ENCODE data around the gene PPT2.
"Not testable (repeated sequence)": the region's sequence is repeated elsewhere in the genome, so short reads cannot be mapped to it uniquely, and the experiment has no call there.

PPT2 gene

DNA sequence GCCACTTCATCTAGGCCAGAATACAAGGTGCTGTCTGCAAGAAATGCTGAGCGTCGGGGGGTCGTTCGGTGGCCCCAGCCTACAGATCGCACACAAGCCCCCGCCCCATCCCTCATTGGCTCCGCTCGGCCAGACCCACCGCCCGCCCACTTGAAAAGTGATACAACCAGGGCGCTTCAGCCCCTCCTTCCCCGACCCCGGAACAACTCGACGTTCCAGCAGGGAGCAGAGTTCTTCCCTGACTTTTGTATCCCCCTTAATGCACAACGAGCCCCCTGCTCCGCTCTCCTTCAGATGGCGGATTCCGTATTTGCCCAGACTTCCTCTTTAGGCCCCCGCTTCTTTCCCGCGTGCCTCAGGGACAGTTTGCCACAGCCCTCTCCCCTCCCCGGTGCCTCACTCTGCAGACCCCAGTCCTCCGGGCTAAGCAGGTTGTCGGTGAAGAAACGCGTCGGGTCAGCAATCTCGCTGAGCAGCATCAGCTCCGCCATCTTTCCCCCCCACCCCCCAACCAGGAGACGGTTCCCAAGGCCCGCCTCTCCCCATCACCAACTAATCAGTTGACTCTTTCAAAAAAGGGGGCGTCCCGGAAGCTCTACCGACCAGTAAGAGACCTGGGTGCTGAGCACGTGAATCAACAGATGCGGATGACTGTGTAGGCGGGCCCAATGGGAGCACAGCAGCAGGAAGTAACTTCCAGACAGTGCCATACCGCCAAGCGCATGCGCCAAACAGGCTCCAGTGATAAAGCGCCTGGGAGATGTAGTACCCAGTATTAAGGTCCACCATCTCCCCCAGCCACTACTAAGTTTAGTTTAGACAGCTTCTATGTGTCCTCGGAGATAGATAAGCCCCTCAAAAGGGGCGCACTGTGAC is 26.0 kb upstream of the PPT2 start, which contains the start of gene ATF6B:
ATF6B (minus strand) TSS at position 530 of the 876 bp plus-strand sequence; CDS start at position 491, 39 bp downstream.
- DNase-seq: peak; percentile 100

DNA sequence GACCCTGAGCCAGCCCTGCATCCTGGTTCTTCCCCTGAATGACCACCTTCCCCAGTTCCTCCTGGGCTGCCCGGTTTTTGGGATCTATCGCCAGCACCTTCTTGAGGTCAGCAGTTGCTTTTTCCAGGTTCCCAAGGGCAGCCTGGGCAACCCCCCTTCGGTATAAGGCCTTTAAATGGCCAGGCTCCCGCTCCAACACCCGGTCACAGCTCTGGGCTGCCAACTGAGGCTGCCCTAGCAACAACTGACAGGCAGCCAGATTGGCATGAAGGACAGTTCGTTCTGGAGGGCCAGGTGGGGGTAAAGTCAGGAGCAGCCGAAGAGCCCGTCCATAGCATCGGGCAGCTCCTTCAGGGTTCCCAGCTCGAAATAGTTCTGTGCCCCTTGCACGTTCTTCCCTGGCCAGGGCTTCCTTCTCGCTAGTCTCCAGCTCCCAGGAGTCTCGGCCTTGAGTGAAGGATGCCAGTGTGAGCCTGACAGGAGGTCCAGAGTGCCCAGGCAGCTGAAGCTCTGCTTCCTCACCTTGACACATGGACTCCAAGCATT is 25.1 kb upstream of the PPT2 start:
- DNase-seq: no peak

DNA sequence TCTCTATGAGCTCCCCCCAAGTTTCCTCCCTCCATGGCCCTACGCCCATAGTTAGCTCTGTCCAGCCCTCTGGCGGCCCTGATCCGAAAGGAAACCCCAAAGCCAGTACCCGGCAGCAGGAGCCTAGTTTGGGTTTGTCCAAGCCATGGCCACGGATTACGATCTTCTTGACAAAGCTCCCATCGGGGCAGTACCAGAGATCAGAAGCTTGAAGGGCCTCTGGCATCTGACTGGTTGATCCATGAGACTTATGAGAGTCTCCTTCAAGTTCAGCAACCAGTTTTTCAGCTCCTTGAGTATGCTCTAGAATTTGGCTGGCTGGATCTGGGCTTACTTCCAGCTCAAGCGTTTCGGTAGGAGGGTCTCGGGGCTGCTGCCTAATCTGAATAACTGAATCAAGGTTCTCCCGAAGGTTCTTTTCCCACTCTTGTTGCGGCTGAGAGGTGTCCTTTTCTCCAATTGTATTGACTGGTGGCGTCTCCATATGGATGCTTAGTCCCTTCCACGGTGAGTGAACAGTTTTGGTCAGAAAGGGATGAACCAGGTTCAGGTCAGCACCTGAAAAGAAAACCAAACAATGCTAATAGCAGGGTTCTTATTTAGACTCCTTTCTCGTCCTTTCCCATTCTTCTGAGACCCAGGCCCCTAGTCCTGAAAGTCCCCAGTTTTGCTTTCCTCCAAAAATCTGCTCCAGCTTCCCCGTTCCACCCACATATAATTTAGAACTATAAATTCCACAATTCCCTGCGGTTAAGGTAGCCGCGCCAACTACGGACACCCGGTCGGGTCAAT is 24.4 kb upstream of the PPT2 start:
- peak; percentile 35 for DNase-seq

DNA sequence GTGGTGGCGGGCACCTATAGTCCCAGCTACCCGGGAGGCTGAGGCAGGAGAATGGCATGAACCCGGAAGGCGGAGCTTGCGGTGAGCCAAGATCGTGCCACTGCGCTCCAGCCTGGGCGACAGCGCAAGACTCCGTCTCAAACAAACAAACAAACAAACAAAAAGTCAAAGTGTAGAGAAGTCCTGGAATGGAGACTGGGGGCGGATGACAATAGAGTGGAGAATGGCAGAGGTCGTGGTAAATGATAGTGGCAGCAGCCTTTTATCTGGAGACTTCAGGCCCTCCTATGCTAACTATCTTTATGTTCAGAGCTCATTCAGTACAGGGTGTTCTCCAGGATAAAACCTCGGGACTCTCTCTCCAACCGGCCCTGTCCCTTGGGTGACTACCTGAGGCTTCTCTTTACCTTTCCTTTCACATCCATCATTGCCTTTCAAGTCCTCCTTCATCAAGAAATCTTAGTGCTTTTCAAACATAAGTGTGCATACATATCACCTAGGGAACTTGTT is 22.4 kb upstream of the PPT2 start:
- DNase-seq: peak; percentile 95

DNA sequence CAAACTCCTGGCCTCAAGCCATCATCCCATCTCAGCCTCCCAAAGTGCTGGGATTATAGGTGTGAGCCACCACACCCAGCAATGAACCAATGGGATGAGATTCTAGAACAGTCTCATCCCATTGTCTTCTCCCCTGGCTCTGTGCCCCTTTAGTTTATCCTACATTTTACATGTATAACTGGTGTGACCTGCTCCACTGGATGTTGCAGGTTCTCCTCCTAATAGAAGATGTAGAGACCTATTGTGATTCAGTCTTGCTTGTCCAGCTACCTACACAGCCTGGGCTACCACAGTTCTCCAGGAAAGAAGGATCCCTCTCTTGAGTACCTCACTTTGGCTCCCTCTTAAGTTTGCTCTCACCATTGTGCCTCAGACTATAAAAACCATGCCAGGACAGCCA is 21.8 kb upstream of the PPT2 start:
- no peak for DNase-seq

DNA sequence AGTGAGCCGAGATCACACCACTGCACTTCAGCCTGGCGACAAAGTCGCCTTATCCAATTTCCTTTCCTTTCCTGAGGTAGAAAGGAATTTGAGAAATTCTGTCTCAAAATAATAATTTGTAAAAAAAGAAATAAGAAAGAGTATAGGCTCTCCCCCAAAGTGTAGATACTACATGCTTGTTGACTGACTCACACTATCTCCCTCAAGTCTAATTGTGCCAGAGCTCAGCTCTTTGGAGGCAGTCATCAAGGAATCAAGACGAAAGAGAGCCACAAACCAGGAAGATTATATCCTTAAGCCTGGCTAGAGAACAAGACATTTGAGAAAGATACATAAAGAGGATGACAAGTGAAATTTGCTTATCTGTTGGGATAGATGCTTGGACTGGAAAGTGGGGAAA is 20.2 kb upstream of the PPT2 start:
- no peak for DNase-seq

DNA sequence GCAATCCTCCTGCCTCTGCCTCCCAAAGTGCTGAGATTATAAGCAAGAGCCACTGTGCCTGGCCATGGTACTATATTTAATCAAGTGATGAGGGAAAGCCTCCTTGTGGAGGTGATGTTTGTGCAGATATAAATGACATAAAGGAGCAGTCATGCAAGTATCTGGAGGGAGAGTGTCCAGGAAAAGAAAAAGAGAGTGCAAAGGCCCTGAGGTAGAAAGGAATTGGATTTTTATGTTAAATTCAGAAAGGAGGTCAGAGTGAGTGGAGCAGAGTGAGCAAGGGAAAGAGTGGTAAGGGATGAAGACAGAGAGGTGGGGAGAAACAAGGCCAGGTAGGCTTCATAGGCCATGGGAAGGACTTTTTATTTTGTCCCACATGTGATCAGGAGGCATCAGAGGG is 16.5 kb upstream of the PPT2 start:
- DNase-seq: no peak

DNA sequence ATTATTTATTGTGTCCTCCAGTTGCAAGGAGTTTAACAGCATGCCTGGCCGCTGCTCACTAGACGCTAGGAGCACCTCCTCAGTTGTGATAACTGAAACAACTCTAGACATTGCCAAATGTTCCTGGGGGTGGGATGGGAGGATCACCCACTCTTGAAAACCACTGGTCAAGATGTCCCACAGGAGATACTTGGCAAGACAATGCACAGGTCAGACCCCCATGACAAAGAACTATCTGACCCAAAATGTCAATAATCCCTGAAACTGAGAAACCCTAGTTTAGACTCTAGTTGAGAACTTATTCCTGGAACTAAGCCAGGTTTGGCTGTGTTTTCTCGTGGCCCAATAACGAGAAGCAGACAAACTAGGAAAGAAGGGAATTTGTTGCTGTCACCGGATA is 14.4 kb upstream of the PPT2 start:
- DNase-seq: no peak

DNA sequence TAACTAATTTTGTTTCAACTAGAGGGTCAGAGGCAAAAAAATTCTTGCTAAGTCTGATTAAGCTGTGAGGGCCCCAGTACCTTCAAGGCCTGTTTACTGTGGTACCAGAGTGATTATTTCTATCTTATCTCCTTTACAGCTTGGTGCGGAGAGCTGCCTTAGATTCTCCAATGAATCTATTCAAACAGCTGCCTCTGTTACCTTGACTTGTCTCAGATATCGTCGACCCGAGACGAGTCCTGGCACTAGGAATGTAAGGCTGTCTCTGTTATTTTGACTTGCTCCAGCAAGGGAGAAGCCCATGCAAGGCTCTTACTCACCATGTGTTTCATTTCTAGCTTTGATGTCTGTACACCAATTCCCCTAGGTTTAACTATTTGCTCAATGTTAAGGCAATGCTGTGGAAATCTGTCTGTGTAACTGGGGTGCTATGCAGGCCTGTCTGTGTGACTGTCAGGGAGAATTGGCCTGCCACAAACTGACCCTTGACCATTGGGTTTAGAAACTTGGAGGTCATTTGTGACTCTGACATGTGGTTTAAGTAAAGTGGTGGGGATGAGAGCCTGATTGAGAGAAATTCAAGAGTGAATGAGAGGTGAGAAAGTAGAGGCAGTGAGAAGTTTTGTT is 13.4 kb upstream of the PPT2 start:
- peak; percentile 76 for DNase-seq

DNA sequence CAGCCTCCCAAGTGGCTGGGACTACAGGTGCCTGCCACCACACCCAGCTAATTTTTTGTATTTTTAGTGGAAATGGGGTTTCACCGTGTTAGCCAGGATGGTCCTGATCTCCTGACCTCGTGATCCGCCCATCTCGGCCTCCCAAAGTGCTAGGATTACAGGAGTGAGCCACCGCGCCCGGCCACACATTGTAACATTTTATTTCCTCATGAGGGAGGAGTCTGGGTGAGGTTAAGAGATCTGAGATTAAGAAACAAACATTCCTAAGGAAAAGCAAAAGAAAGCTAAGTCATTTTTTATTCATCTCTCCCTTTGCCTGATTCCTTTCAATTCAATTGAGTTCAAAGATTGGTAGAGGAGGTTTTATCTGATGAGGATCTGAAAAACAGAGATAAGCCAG is 9.7 kb upstream of the PPT2 start:
- not testable (repeated sequence) for DNase-seq

DNA sequence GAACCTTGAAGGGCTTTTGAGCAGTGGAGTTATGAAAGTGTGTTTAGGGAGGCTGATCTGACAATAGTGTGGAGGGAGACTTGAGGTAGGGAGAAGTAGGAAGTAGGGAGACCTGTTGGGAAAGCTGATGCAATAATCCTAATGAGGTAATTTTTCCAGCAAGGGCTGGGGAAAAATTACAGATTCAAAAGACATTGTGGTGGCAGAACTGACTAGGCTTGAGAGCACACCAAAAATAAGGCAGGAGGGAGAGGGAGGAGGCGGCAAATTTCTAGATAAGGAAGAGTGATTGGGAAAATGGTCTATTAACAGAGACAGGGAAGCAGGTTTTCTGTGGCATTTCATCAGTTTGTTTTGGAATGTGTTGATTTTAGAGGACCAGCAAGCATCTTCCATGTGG is 7.7 kb upstream of the PPT2 start:
- no peak for DNase-seq

DNA sequence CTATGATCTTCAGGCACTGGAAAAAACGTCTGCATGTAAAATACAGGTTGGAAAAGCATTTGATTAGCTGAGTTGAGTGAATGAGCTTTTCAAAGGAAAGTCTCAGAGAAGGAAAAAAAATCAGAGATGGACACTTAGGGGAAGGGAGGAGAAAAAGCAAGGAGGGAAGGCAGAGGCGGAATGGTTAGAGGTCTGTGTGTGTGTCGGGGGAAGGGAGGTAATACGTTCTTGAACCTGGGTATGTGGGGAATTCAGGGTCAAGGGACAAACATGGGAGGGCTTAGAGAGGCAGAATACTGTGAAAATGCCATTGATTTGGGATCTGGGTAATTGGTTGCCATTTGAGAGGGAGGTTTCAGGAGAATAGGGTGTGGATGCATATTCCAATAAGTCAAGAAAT is 7.3 kb upstream of the PPT2 start:
- no peak for DNase-seq

DNA sequence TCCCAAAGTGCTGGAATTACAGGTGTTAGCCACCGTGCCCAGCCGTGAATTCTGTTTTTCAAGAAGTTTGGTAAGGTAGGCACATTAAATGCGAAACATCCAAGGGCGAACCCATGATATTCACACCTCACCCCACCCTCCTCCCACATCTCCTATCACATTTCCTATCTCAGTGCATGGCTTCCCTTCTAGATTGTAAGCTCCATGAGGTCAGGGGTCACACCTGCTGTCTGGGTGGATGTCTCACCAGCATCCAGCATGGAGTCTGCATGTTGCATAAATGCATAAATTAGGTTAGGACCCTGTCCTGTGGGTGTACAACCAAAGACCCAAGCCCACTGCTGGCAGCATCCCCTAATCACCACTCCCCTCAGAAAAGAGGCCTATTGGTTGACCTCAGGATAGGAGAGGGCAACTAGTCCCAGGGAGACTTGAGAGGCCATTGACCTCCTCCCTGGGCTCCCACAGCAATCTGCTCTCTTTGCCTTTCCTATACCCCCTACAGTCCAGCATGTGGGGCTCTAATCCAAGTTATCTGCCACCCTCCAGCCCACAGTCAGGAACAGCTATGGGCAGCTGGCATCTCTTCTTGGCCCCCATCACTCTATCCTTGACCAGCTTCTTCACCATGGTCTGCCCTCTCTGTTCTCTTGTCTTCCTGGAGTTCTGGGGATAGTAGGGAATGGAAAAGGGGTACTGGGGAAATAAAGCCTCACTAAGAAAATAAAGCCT is 6.4 kb upstream of the PPT2 start:
- DNase-seq: peak; percentile 62

DNA sequence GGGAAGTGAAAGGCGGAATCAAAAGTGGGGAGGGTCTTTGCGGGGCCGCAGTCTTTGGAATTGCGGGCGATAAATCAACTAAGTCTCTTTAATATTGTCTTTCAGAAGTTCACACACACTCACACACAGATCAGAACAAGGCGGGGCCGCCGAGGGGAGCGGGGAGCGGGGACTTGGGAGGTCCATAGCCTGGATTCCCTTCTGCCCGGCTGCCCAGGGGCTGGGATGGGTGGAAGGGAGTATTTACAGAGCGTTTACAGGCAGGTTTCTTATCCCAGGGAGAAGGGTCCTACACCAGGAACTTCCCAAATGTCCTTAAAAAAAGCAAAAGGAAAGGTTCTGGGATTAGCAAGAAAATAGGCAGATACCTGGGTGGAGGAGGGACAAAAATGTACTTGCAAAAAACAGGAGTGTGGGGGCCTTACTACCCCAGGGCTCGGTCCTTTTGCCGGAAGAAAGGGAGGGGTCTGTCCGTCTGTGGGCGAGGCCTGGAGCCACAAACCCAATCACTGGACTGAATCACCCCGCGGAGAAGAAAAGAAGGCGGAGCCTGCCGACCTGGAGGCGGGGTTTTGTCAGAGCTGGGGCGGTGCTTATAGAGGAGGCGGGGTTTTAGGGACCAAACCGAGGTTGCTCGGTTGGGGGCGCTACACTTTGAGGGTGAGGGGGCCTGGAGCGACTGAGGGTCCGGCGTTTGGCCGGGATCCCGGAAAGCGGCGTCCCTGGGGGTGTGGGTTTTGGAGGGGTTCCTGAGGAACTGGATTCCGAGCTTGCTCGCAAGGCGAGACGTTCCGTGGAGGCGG is 5.5 kb upstream of the PPT2 start:
- peak; percentile 88 for DNase-seq

DNA sequence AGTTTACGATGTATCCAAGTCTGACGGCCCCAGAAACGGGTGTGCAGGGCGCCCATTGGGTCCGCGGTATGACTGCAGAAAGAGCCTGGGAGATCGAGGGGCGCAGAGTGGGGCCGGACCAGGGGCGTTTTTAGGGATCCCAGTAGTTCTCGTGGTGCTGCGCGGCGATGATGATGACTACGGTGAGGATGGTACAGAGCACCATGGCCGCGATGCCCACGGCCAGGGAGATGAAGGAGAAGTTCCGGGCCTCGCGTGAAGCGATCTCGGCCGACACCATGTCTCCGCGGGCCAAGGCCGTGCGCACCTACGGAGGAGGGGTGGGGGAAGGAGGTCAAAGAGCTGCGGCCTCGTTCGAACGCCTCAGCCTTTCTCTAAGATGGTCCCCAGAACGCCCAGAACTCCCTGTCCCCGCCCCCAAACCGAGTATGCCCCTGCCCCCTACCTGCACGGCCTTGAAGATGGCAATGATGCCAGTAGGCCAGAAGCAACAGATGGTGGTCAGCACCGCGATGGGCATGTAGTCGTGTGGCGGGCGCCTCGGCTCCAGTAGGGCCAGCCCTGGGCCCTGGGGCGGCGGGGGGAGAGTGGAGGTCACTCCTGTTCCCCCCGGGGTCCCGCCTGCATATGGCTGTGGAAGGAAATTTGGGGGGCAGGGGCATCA is 4.7 kb upstream of the PPT2 start:
- DNase-seq: no peak

DNA sequence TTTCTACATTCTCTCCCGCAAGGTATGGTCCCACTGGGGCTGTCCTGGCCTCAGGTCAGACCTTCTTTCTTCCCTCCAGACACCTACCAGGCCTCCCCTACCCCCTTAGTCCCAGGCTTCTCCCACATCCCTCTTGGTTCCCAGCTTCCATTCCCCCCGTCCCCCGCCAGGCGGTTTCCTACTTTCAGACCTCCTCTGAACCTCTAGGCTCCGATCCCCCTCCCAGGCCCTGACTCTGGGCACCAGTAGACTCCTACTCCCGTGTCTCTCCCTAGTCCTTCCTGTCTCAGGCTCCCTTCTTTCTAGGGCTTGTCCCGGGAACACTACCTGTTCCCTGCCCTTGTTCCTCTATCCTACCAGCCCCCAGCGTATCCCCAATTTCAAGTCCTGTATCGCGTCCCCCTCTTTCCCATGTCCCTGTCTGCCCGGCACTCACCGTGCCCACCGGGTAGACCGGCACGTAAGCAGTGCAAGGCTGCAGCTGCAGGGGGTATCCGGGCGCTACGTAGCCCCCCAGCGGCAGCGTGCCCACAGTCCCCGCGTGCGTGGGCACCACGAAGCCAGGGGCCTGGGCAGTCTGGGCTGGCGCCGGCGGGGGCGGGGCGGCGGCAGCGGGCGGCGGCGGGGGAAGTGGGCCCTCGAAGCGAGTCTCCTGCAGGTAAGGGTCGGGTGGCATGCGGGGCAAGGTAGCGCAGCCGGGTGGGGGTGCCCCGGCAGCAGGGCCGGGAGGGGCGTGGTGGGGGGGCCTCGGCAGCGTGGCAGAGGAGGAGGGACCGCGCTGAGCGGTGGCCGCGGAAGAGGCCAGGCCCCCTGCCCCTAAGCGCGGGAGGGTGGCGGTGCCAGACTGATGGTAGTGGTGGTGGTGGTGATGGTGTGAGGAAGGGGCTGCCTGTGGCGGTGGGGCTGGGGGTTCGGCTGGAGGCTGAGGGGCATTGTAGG is 3.7 kb upstream of the PPT2 start:
- DNase-seq: no peak

DNA sequence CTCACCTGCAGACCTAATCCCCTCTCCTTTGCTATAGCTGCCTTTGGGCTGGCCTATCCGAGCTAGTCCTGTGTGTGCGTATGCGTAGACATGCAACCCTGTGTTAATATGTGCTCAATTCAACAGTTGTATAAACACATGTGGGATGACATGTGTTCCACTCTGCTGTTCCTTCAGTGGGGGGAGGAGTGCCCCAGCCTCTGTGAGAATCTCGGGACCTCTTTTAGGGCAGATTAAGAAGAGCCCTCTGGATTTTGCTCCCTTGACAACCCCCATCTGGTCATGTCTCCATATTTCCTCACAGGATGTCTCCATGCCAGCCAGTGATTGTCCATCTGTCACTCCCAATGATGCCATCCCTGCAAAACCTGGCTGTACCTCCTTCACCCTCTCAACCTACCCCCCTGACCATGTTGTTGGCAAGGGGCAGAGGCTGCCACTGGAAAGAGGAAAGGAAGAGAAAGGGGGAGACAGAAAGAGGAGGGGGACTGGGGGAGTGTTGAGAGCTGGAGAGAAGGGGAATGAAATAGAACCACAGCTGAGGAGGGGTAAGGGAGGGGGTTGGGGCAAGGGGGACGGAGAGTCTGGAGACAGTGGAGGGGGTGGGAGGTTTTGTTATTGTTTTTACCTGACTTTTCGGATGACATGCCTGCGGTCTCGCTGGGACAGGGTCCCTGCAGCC is 2.6 kb upstream of the PPT2 start:
- no peak for DNase-seq

DNA sequence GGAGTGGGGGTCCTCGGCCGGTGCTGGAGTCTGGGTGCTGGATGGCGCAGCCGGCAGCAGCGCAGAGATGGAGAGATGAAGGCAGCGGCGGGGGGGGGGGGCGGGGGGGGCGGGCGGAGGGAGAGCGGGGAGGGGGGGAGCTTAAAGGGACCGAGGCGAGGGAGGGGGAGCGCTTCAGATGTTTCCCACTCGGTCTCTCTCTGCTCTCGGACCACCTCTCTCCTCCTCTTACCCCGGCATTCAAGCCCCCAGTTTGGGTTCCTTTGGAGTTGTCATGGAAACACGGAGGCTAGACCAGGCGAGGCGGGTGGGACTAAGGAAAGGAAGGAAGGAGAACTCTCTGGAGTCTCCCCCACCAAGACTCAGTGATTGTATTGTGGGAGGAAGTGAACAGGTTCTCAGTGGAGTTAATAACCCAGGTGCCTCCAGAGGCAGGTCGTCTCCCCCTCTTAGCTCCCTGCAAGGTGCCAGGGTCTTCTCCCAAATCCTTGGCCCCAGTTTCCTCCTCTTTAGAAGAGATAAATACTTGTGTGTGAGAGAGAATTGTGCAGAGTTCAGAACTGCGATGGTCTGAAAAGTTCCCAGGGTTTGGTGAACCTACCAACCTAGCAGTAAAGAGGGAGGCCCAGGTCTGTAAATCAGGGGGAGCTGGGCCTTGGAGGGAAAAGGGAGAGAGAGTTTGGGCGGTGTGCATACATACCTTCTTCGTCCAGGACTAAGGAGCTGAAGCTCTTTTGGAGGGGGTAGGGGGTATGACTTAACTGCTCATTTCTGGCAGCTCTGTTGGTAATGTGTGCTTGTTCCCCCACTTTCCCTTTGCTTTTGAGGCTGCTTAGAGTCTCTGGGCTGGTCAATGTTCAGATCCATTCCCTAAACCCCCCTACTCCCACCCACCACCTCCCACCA is 1.8 kb upstream of the PPT2 start, which contains the start of gene PRRT1:
PRRT1 (minus strand) TSS at position 77 of the 906 bp plus-strand sequence. CDS start 112 bp downstream, outside the sequence.
- DNase-seq: no peak
